HepG2 (cell line): Measurements from ENCODE around the gene RNASE8.

ENCODE experiments used
- ATAD3A ChIP-seq: sonication (generic); formaldehyde crosslinking; IDR thresholded peaks from 2 replicates; pipeline ENCODE4 v1.4.0; 2020; ENCODE audit warnings: missing genetic modification reagents
- DR1 ChIP-seq: sonication (generic); formaldehyde crosslinking; IDR thresholded peaks from 2 replicates; pipeline ENCODE4 v1.8.0; 2021; ENCODE audit warnings: mild to moderate bottlenecking, missing genetic modification reagents, inconsistent platforms
- GTF2F1 ChIP-seq: fragments of 150-350 bp; IDR thresholded peaks from 2 replicates; pipeline ENCODE4 v1.6.1; 2014; ENCODE audit warnings: low read length
- ZNF496 ChIP-seq: sonication (generic); formaldehyde crosslinking; IDR thresholded peaks from 2 replicates; pipeline ENCODE4 v1.8.1; 2023; ENCODE audit warnings: mild to moderate bottlenecking, moderate library complexity, missing genetic modification reagents; ENCODE audit not compliant: insufficient replicate concordance
- ZNF530 ChIP-seq: sonication (generic); formaldehyde crosslinking; IDR thresholded peaks from 2 replicates; pipeline ENCODE4 v1.5.0; 2020; ENCODE audit warnings: low read depth, mild to moderate bottlenecking, missing genetic modification reagents
- ZNF546 ChIP-seq: sonication (generic); formaldehyde crosslinking; conservative IDR thresholded peaks from 2 replicates; pipeline ENCODE4 v1.8.1; 2023; ENCODE audit warnings: mild to moderate bottlenecking, missing genetic modification reagents
- ZNF562 ChIP-seq: sonication (generic); formaldehyde crosslinking; IDR thresholded peaks from 2 replicates; pipeline ENCODE4 v1.8.0; 2022; ENCODE audit warnings: missing genetic modification reagents, borderline replicate concordance
- ZNF619 ChIP-seq: sonication (generic); formaldehyde crosslinking; IDR thresholded peaks from 2 replicates; pipeline ENCODE4 v1.4.0; 2020; ENCODE audit warnings: mild to moderate bottlenecking, missing genetic modification reagents
- TF ChIP-seq, protein P1 (sequence below): sonication (generic); formaldehyde crosslinking; IDR thresholded peaks from 2 replicates; pipeline ENCODE4 v1.5.0; 2020; ENCODE audit warnings: mild to moderate bottlenecking, missing genetic modification reagents, moderate library complexity
- TF ChIP-seq, protein P2 (sequence below): sonication (generic); formaldehyde crosslinking; IDR thresholded peaks from 2 replicates; pipeline ENCODE4 v1.8.1; 2023; ENCODE audit warnings: mild to moderate bottlenecking, missing genetic modification reagents

- TF ChIP-seq ZNF496 (CRISPR knock-in tag) (no peak), ZNF530 (CRISPR knock-in tag) (no peak), GTF2F1 (no peak), ZNF562 (CRISPR knock-in tag) (no peak), ZNF619 (CRISPR knock-in tag) (no peak), ATAD3A (no peak), ZNF546 (no peak), DR1 (CRISPR knock-in tag) (no peak)
- TF ChIP-seq, protein P1, sequence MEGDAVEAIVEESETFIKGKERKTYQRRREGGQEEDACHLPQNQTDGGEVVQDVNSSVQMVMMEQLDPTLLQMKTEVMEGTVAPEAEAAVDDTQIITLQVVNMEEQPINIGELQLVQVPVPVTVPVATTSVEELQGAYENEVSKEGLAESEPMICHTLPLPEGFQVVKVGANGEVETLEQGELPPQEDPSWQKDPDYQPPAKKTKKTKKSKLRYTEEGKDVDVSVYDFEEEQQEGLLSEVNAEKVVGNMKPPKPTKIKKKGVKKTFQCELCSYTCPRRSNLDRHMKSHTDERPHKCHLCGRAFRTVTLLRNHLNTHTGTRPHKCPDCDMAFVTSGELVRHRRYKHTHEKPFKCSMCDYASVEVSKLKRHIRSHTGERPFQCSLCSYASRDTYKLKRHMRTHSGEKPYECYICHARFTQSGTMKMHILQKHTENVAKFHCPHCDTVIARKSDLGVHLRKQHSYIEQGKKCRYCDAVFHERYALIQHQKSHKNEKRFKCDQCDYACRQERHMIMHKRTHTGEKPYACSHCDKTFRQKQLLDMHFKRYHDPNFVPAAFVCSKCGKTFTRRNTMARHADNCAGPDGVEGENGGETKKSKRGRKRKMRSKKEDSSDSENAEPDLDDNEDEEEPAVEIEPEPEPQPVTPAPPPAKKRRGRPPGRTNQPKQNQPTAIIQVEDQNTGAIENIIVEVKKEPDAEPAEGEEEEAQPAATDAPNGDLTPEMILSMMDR (CRISPR knock-in tag): no peak
- TF ChIP-seq, protein P2, sequence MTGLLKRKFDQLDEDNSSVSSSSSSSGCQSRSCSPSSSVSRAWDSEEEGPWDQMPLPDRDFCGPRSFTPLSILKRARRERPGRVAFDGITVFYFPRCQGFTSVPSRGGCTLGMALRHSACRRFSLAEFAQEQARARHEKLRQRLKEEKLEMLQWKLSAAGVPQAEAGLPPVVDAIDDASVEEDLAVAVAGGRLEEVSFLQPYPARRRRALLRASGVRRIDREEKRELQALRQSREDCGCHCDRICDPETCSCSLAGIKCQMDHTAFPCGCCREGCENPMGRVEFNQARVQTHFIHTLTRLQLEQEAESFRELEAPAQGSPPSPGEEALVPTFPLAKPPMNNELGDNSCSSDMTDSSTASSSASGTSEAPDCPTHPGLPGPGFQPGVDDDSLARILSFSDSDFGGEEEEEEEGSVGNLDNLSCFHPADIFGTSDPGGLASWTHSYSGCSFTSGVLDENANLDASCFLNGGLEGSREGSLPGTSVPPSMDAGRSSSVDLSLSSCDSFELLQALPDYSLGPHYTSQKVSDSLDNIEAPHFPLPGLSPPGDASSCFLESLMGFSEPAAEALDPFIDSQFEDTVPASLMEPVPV (CRISPR knock-in tag): no peak
Measured at GRCh38 chr14:21063479-21063878, 5.9 kb downstream of the RNASE8 start.
